SIG-M5 (cell line): ENCODE results near the gene GRIK3.
"Not testable (repeated sequence)": the region's sequence is repeated elsewhere in the genome, so short reads cannot be mapped to it uniquely, and the experiment has no call there.

Experiments
- DNase-seq: peaks from one replicate; lab custom pipeline; 2025; lab: John Stamatoyannopoulos, UW

Gene GRIK3

GRCh38 chr1:36941316-36941978 is 92.9 kb downstream of the GRIK3 start:
- DNase-seq, result no peak

DNA sequence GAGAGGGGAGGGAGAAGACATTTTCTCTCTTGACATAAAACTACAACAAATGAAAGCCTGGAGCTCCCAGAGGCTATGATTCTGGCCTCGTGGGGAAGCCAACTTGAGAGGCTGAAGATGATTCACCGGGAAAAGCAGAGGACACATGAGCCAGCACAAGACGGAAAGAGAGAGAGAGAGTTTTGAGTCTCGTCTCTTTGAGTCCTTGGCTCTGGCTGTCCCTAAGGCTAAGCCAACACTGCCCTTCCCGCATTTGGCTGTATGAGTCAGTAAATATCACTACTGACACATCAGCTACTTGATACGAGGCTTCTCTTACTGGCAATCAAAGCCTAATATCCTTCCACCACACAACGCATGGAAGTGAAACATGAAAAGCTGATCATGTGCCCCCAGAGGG is 95.5 kb downstream of the GRIK3 start:
- DNase-seq, result no peak

DNA sequence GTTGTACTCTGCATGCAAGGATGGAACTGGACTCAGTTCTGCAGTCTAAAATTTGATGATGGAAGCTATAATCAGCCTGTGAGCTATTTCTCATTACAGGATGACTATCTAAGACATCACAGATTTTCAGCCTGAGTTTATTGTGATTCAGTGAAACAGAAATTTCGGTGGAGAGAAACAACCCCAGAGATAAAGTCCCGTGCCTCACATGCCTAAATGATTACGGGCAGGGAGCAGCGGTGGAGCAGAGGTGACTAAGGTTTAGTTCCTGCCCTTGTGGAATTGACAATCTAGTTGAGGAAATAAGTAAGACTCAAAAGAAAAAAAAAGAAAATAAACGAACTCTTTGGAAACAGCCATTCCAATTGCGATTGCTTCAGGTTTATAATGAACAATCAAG is 96.9 kb downstream of the GRIK3 start:
- no peak for DNase-seq

GRCh38 chr1:36934061-36934460 is 100.3 kb downstream of the GRIK3 start:
- no peak for DNase-seq

- DNase-seq, result no peak
These were observed 106.5 kb downstream of the GRIK3 start for GRCh38 chr1:36927826-36928225.

DNA sequence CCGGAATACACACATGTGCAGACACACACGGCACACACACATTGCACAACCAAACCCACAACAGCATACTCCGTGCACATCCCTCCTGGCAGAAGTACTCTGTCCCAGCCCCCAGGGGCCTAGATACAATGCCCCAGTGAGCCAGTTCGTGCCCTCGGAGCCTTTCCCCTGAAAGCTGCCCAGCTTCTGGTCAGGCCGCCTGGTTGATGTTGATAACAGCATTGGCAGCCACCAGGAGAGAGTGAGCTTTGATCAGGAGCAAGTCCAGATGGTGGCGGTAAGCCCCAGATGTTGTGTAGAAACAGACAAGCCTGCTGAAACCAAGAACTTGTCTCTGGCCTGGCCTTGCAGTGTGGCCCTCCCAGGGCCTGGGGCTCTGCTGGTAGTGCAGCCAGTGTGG is 109.1 kb downstream of the GRIK3 start:
- DNase-seq, result no peak

GRCh38 chr1:36924282-36924811 is 110.0 kb downstream of the GRIK3 start:
- no peak for DNase-seq

DNA sequence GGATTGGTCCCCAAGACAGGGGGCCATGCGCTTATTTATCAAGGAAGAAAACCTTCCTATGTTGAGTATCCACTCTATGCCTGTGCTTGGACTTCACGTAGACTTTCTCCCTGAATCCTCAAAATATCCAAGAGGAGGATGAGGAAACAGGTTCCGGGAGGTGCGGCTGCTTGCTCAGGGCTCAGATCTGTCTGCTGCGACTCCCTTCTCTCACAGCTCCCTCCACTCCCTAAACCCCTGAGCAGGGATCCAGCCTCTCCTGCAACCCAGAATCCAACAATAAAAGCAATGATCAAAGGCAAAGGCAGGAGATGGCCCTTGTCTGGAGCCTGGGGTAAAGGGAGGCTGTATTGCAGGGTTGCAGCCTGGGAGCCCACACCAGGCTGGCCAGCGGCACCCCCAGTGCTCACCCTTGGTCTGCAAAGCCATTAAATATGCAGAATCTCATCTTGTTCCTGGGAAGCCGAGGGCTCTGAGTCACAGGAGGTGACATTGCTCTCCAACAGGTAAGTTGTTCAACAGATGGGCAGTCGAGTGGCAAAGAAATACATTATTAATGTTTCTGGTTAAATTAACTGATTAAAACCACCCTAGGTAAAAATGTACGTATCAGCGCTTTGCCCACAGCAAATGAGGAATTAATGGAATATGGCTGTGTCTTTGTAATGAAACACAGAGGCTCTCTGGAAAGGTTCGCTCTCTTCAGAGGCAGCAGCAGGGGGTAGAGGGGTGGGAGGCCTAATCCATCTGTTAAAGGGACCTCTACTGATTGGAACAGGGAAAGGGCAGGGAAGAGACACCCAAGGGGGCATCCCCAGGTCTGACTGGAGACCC is 111.5 kb downstream of the GRIK3 start:
- no peak for DNase-seq

DNA sequence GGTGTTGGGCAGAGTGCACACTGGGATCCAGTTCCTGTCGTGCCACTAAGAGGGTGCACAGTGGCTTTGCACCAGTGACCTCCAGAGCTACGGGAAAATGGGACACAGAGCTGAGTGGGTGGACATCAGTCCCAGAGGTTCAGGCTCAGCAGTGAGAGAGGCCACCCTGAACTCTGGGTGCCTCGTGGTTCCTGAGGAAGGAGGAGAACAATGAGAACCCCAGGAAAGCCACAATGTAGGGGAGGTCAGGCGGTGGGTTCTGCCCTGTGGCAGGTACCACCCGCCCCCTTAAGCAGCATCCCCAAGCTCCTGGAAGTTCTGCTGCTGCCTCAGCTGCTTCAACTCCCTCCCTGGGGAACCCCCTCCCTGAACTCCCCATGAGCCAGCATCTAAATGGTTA is 112.2 kb downstream of the GRIK3 start:
- DNase-seq, result no peak

GRCh38 chr1:36920801-36921405 is 113.4 kb downstream of the GRIK3 start:
- DNase-seq, result no peak

- no peak for DNase-seq
These were observed 113.9 kb downstream of the GRIK3 start for GRCh38 chr1:36920371-36920770.

- DNase-seq, result no peak
These were observed 114.7 kb downstream of the GRIK3 start for GRCh38 chr1:36919491-36920145.

GRCh38 chr1:36918604-36919003 is 115.7 kb downstream of the GRIK3 start:
- no peak for DNase-seq

DNA sequence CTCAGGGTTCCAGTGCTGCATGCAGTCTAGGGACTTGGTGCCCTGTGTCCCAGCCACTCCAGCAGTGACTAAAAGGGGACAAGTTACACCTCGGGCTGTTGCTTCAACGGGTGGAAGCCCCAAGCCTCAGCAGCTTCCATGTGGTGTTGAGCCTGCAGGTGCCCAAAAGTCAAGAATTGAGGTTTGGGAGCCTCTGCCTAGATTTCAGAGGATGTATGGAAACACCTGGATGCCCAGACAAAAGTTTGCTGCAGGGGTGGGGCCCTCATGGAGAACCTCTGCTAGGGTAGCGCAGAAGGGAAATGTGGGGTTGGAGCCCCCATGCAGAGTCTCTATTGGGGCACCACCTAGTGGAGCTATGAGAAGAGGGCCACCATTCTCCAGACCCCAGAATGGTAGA is 117.8 kb downstream of the GRIK3 start:
- not testable (repeated sequence) for DNase-seq

DNA sequence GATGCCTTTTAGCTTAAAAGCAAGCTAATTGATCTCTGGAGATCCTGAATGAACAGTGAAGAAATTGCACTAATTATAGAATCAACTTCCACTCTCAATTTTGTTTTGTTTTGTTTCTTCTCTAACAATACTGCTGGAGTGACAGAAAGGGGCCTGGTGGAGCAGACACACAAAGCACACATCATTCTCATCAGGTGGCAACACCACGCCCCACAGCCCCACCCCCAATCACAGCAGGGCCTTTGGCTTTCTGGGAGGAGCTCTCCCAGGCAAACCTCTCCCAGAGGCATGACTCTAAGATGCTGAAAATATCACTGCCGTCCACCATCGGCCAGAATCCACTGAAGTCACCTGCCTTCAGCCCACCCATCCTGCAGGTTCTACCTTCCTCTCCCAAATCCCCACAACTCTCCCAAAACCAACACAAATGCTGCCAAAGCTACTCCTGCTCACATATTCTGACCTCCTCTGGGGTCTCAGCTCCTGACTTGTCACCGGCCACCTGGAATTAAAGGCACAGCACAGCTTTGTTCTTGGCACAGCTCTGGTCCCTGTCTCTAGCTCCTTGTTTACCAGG is 120.7 kb downstream of the GRIK3 start:
- no peak for DNase-seq

GRCh38 chr1:36913016-36913415 is 121.3 kb downstream of the GRIK3 start:
- DNase-seq, result no peak

GRCh38 chr1:36912365-36912865 is 121.9 kb downstream of the GRIK3 start:
- no peak for DNase-seq

DNA sequence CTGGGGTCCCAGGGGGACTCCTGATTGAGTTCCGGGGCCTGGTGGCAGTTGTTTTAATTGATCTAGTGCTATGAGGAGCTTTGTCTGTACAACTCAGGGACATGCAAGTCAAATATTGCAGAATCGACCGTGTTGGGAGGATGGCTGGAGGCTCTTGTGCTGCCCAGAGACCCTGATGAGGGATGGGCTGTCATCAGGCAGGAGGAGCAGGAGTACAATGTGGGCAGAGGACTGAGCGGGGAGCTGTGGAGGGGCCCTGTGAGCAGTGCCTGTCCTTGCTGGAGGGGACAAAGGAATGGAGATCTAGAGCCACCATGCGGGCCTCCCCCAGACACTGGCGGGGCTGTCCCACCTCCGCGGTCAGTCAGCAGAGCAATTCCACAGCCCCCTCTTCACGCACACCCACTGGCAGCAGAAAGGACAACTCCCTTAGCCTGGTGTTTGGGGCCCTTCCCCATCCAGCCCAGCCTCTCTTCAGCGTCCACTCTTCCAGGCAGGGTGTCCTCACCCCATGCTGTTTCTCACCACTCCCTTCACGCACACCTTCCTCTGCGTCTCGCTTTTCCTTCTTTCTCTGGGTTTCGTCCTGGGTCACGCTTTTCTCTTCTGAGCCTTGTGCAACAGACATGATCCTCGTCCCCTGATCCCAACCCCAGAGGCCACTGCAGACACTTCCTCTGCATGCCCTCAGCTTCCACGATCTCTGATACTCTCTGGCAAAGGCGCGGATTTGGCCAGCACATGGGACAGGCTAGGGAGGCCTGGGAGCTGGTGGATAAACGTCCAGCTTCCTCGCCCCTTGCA is 122.6 kb downstream of the GRIK3 start:
- no peak for DNase-seq

DNA sequence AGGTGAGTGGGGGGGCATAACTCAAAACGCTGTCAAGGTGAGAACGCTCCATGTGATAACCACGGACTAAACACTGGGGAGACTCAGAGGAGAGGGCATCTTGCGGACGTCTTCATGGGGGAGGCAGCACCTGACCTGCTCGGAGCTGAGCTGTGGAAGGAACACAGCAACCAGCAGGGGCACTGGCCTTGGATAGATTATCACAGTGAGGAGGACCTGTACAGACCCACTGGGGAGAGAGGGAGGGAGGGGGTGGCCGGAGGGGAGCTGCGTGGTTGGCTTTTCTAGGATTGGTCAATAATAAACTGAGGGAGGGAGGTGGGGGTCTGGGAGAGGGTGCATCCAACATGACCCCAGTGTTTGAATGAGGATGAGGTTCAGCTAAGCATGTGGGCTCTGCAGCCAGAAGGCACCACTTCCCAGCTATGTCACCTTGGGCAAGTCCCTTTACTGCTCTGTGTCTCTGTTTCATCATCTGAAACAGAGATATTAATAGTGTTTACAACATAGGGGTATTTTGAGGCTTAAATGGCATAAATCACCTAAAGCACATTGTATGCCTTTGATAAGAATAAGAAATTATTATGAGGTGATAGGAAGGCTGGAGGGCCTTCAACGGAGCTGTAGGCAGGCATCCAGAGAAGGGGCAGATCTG is 123.3 kb downstream of the GRIK3 start:
- no peak for DNase-seq

GRCh38 chr1:36909946-36910725 is 124.2 kb downstream of the GRIK3 start:
- DNase-seq, result no peak
